ENCODE data around the gene CKMT2. TPM values are rescaled to one million over a fixed set of nuclear protein-coding genes. Genes with fewer than 3 reads are reported as not detected.

CKMT2 gene
- total RNA-seq, 1 donor from 2014 or later: 0.81 TPM

- Mint-ChIP-seq H3K27me3 (ENCODE audit: unreplicated experiment) (peaks cover 3% of the 10 kb centered on the region), H3K36me3 (ENCODE audit: unreplicated experiment) (peaks cover 7% of the 10 kb centered on the region), H3K27ac (ENCODE audit: unreplicated experiment) (no peak overlapping the region), H3K9me3 (ENCODE audit: unreplicated experiment) (peaks cover 5% of the 10 kb centered on the region), H3K4me1 (ENCODE audit: low read depth, unreplicated experiment) (peaks cover 7% of the 10 kb centered on the region), H3K4me3 (ENCODE audit: unreplicated experiment) (no peak overlapping the region)
- TF ChIP-seq, protein P1, sequence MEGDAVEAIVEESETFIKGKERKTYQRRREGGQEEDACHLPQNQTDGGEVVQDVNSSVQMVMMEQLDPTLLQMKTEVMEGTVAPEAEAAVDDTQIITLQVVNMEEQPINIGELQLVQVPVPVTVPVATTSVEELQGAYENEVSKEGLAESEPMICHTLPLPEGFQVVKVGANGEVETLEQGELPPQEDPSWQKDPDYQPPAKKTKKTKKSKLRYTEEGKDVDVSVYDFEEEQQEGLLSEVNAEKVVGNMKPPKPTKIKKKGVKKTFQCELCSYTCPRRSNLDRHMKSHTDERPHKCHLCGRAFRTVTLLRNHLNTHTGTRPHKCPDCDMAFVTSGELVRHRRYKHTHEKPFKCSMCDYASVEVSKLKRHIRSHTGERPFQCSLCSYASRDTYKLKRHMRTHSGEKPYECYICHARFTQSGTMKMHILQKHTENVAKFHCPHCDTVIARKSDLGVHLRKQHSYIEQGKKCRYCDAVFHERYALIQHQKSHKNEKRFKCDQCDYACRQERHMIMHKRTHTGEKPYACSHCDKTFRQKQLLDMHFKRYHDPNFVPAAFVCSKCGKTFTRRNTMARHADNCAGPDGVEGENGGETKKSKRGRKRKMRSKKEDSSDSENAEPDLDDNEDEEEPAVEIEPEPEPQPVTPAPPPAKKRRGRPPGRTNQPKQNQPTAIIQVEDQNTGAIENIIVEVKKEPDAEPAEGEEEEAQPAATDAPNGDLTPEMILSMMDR (IDR thresholded peaks at IDR 0.05; ENCODE audit: partially characterized antibody, unreplicated experiment): no peak
- no peak for DNase-seq
Measured at GRCh38 chr5:81297531-81297930, 64.4 kb downstream of the CKMT2 start.

DNA sequence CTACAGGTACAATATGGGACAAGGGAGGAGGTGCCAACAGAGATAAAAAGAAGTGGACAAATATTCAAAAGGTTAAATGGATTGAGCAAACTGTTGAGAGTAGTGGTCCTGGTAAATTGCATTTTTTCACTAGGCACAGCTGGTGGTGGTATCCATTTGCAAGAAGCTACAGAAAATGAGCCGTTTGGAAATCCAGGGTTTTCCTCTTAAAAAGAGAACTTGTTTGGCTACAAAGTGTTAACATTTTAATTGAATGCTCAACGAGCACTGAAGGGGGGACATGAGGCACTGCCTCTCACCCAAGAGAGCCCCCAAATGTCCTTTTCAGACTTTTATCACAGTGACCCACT lies 67.8 kb downstream of the CKMT2 start:
- peaks cover 7% of the 10 kb centered on the region for H3K4me1 Mint-ChIP-seq (ENCODE audit: low read depth, unreplicated experiment)
- peaks cover 3% of the 10 kb centered on the region for H3K27me3 Mint-ChIP-seq (ENCODE audit: unreplicated experiment)
- DNase-seq: no peak
- H3K36me3 Mint-ChIP-seq (ENCODE audit: unreplicated experiment): no peaks in the 10 kb centered on the region
- H3K27ac Mint-ChIP-seq (ENCODE audit: unreplicated experiment): peak overlapping the region; percentile 93
- peaks cover 5% of the 10 kb centered on the region for H3K9me3 Mint-ChIP-seq (ENCODE audit: unreplicated experiment)
- TF ChIP-seq, protein P1 (IDR thresholded peaks at IDR 0.05; ENCODE audit: partially characterized antibody, unreplicated experiment): no peak
- peak overlapping the region; percentile 95 for H3K4me3 Mint-ChIP-seq (ENCODE audit: unreplicated experiment)

- peaks cover 5% of the 10 kb centered on the region for H3K9me3 Mint-ChIP-seq (ENCODE audit: unreplicated experiment)
- TF ChIP-seq, protein P1 (IDR thresholded peaks at IDR 0.05; ENCODE audit: partially characterized antibody, unreplicated experiment): no peak
- H3K27me3 Mint-ChIP-seq (ENCODE audit: unreplicated experiment): peaks cover 3% of the 10 kb centered on the region
- no peaks in the 10 kb centered on the region for H3K36me3 Mint-ChIP-seq (ENCODE audit: unreplicated experiment)
- H3K4me1 Mint-ChIP-seq (ENCODE audit: low read depth, unreplicated experiment): peaks cover 7% of the 10 kb centered on the region
- H3K4me3 Mint-ChIP-seq (ENCODE audit: unreplicated experiment): peak within 1 kb of the TSS; percentile 95
- H3K27ac Mint-ChIP-seq (ENCODE audit: unreplicated experiment): peak within 1 kb of the TSS; percentile 93
- peak; percentile 95 for DNase-seq
Measured at GRCh38 chr5:81301271-81302015, 68.3 kb downstream of the CKMT2 start, which contains the start of gene ZCCHC9. ZCCHC9 (plus strand) TSS chr5:81301587; CDS start chr5:81304758, 3,171 bp downstream.

DNA sequence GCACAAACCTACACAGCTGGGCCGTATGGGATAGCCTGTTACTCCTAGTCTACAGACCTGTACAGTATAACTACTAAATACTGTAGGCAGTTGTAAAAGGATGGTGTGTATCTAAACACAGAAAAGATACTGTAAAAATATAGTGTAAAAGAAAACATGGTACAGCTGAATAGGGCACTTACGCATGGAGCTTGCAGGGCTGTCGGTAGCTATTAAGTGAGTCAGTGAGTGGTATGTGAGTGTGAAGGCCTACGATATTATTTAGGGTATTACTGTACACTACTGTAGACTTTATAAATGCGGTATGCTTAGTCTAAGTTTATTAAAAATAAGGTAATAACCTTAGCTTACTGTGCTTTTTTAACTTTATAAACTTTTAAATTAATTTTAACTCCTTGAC lies 69.5 kb downstream of the CKMT2 start:
- no peak overlapping the region for H3K27ac Mint-ChIP-seq (ENCODE audit: unreplicated experiment)
- peak overlapping the region; percentile 95 for H3K4me3 Mint-ChIP-seq (ENCODE audit: unreplicated experiment)
- H3K4me1 Mint-ChIP-seq (ENCODE audit: low read depth, unreplicated experiment): peaks cover 7% of the 10 kb centered on the region
- TF ChIP-seq, protein P1 (IDR thresholded peaks at IDR 0.05; ENCODE audit: partially characterized antibody, unreplicated experiment): no peak
- no peak for DNase-seq
- no peaks in the 10 kb centered on the region for H3K36me3 Mint-ChIP-seq (ENCODE audit: unreplicated experiment)
- H3K27me3 Mint-ChIP-seq (ENCODE audit: unreplicated experiment): peaks cover 3% of the 10 kb centered on the region
- peaks cover 5% of the 10 kb centered on the region for H3K9me3 Mint-ChIP-seq (ENCODE audit: unreplicated experiment)

- peaks cover 3% of the 10 kb centered on the region for H3K27me3 Mint-ChIP-seq (ENCODE audit: unreplicated experiment)
- peak overlapping the region; percentile 45 for H3K27ac Mint-ChIP-seq (ENCODE audit: unreplicated experiment)
- peaks cover 7% of the 10 kb centered on the region for H3K4me1 Mint-ChIP-seq (ENCODE audit: low read depth, unreplicated experiment)
- no peak for DNase-seq
- TF ChIP-seq, protein P1 (IDR thresholded peaks at IDR 0.05; ENCODE audit: partially characterized antibody, unreplicated experiment): no peak
- H3K36me3 Mint-ChIP-seq (ENCODE audit: unreplicated experiment): no peaks in the 10 kb centered on the region
- H3K9me3 Mint-ChIP-seq (ENCODE audit: unreplicated experiment): peaks cover 5% of the 10 kb centered on the region
- no peak overlapping the region for H3K4me3 Mint-ChIP-seq (ENCODE audit: unreplicated experiment)
Measured at GRCh38 chr5:81303563-81303962, 70.4 kb downstream of the CKMT2 start.
